GM19099 (cell line): ENCODE measurements around the gene FAM43A.

Experiments
- POLR2A ChIP-seq: IDR thresholded peaks from 3 replicates; pipeline ENCODE4 v1.6.1; 2011; ENCODE audit warnings: low read depth; ENCODE audit not compliant: insufficient read length; ENCODE audit errors: extremely low read depth

FAM43A gene

DNA sequence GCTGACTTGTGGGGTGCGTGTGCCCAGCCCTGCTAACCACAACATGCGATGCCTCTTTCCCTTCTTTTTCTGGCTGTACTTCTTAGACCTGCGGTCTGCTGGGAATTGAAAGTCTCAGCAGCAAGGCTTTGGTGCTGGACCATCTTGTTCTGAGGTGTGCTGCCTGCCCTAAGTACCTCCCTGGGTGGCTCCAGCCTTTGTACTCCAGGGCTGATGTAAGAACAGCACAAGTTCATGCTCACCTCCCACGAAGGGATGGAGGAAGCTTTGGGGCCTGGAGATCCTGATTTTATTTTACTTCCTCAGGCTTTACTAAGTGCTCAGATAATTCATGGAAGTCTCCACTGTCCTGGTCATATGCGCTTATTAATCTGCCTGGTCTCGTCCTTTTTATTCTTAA lies 28.9 kb downstream of the FAM43A start:
- no peak for TF ChIP-seq POLR2A

DNA sequence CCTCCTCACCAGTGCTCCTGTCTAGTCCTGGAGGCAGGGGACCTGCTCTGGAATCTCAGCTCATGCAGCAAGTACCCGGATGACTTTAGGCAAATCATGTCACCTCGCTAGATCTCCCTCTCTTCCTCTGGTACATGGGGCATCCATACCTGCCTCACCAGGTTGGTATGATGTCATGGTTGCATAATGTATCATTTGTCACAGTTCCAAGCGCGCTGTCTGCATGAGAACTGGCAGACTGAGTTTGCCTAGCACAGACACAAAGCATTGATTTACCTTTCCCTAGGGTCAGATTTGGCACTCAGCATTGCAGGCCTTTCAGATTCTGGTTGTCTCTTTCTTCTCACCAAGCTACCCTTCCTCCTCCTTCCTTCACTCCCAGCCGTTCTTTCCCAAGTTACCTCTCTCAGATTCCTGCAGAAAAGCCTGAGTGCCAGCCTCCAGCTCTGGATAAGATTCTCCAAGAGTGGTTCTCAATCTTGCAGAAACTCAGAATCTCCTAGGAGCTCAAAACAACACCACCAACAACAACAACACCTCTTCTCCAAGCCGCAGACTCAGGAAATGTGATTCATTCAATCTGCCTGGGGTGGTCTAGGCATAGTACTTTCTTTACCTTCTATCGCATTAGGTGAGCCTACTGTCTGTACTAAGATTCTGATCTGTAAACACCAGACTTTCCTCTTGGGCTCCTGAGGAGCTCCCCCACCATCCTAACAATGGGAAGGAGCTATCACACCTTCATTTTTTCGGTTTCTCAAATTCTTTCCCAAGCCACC lies 29.5 kb downstream of the FAM43A start:
- TF ChIP-seq POLR2A, result no peak

DNA sequence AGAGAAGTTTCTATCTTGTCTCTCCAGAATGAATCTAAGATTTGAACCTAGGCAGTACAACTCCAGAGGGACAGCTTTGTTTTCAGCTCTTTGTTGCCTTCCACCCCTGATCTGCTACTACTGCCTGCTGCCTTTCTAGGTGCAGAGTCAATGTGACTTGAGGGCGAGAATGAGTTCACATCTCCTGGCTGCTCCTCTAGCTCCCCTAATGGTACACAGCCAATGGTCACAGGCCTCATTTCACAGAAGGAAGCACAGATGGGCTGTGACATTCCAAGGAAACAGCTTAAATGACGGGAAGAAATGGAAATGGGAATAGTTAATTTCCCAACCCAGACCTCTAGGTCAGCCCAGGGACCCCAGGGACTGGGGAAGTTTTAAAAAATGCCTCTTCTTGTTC lies 32.4 kb downstream of the FAM43A start:
- no peak for TF ChIP-seq POLR2A

DNA sequence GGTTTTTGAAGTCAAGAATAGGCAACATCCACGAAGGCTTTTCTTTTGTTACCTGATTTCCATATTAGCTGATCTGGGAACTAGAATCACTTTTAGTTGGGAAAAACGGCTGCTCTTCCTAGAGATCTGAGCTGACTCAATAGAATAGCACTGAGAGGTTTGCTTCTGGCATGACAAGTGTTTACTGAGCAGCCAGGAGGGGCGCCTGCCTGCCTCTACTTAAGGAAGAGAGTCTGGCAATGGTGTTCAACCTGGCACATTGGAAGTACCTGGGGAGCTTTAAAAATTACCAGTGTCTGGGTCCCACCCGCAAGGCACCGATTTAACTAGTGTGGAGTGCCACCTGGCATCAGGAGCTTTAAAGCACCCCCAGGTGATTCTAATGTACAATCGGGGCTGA lies 34.4 kb downstream of the FAM43A start:
- TF ChIP-seq POLR2A, result no peak

DNA sequence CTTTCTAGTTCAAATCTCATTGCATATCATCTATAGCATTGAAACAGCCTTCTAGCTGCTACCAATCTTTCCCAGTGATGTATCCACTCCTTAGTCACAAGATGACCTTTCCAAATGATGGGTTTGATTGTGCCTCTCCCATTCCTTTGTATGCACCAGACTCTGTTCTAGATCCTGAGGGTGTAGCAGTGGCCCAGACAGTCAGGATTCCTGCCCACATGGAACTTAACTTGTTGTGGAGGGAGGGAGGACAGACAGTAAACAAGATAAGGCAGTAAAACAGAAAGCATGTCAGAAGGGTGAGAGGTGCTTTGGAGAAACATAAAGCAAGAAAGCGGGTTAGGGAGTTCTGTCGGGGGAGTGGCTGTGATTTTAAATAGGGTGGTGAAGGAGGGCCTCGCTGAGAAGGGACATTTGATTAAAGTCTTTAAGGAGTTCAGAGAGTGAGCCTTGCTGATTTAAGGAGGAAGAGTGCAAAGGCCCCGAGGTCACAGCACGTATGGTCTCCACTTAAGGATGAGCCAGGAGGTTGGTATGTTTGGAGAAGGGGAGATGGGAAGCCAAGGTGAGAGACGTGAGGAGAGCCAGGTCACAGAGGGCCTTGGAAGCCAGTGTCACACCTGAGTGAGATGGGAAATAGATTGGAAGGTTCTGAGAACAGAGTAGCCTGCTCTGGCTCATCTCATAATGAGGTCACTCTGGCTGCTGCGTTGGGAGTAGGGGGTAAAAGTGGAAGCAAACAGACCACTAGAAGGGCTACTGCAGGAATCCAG lies 38.3 kb downstream of the FAM43A start:
- TF ChIP-seq POLR2A, result no peak

DNA sequence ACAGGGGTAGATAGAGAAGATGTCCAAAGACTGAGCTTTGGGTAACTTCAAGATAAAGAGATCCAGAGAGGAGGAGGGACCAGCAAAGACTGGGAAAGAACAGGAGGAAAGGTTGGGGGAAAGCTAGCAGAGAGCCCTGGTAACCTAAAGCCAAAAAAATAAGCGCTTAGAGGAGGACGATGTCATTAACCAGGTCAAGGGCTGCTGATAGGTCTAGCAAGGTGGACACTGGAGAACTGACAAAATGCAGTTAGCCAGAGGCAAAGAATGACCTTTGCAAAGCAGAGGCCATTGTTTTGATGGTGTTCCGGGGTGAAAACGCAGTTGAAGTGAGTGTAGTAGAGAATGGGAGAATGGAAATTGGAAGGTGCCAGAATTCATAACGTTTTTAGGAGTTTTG lies 39.7 kb downstream of the FAM43A start:
- TF ChIP-seq POLR2A, result no peak

DNA sequence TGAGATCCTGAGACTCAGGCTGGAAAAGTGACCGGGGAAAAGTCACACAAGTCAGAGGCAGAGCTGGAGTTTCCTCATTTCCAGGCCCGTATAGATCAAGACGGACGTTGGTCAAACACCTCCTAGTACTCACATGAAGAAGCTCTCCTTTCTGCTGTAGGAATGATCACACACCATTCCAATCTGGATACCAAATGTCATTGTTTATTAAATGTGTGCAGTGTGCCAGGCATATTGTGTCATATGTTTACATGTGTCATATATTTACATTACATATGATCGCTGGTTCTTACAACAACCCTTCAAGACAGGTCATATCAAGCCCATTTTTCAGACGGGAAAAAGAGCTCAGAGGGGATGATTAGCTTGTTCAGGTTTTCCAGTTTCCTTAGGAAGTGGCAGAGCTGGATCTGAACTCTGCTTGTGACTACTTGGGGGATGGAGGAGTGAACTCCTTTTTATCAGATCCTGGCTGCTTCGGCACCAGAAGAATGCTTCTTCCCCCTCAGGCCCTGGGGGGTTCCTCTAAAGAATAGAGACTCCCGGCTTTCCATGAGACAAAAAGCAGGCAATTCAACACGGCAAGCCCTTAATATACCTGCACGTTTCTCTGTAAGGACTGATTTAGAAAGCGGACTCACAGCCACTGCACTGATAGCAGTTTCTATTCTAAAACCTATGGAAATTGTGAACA lies 41.9 kb downstream of the FAM43A start:
- no peak for TF ChIP-seq POLR2A

DNA sequence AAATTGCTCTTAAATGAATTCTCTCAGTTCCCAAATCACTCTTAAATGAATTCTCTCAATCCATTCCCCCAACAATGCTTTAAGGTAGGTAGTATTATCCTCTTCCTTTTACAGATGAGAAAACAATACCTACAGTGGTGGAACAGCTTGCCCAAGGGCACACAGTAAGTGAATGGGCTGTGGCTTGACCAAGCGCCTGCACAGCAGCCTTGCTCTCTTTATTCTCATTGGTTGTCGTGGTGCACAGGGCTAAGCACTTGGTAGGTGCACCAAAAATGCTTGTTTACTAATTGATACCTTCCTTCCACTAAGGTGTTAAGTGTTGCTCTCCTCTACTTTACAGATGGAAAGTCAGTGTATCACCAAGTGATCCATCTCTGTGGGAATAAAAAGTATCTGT lies 43.3 kb downstream of the FAM43A start:
- no peak for TF ChIP-seq POLR2A

DNA sequence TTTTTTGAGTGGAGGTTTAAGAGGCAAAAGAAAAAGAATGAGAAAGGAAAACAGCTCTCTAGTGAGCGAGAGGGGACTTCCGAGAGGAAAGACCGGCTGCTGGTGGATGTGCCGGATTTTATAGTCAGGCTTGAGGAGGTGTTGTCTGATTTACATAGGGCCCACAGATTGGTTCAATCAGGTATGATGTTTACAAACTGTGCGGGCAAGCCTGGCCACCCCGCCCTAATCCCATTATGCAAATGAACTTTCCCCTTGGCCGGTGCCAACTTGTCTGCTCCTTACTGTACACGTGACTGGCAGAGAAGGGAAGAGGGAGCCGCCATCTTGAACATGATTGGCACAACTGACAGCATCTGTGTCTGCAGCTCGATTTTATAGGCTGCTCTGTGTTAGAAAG lies 44.7 kb downstream of the FAM43A start:
- TF ChIP-seq POLR2A, result no peak

DNA sequence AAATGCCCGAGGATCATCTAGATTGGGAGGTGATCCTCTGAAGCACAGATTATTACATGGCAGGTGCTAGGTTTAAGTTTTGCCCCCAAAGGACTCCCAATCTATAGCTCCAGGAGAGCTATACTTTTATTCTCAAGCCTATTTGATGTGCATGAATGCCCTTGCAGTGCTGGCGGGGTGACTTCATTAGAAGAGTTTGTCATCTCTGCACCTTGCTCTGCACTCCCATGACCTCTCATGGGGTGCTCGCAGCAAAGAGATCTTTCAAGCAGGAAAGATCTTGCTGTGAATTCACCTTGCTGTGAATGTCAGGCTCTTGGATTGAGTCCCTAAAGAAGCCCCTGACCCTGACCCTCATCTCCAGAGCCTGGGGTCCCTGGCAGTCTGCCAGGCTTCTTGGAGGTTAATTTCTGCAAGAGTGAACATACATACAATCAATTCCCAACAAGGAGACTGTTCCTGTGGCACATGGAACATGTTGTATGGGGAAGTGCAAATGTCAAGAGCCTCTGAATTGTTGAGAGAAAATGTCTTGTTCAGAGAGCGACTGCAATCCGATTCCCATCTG lies 45.9 kb downstream of the FAM43A start:
- TF ChIP-seq POLR2A, result no peak

DNA sequence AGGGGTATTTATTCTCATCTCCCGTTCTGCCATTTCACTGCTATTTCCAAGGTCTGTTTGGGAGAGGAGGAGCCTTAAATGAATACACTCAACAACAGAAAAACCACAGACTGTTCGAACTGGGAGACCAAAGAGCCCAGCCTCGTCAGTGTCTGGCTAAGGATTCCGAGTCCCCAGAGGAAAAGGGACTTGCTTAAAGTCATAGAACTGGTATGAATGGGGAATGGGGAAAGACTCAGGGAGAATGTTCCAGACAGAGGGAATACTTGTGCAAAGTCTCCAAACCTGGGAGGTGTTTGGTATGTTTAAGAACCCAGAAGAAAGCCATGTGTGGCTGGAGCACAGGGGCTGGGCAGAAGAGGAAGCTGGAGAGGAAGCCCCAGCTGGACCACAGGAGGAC lies 46.9 kb downstream of the FAM43A start:
- TF ChIP-seq POLR2A, result no peak

DNA sequence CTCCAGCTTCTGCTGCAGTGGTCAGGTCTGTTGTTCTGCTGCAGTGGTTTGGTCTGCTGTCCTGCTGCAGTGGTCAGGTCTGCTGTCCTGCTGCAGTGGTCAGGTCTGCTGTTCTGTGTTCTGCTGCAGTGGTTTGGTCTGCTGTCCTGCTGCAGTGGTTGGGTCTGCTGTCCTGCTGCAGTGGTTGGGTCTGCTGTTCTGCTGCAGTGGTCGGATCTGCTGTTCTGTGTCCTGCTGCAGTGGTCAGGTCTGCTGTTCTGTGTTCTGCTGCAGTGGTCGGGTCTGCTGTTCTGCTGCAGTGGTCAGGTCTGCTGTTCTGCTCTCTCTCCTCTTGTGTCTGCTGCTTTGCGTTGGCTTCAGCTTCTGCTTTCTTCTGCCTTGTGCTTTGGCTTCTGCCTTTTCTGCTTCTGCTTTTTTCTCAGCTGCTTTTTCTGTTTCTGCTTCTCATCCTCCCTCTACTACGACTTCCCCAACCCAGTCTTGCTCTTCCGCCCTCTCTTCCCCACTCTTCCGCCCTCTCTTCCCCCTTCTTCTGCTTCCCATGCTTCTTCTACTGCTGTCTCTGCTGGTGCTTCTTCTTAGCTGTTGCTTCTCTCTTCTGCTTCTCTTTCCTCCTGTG lies 50.7 kb downstream of the FAM43A start:
- no peak for TF ChIP-seq POLR2A

DNA sequence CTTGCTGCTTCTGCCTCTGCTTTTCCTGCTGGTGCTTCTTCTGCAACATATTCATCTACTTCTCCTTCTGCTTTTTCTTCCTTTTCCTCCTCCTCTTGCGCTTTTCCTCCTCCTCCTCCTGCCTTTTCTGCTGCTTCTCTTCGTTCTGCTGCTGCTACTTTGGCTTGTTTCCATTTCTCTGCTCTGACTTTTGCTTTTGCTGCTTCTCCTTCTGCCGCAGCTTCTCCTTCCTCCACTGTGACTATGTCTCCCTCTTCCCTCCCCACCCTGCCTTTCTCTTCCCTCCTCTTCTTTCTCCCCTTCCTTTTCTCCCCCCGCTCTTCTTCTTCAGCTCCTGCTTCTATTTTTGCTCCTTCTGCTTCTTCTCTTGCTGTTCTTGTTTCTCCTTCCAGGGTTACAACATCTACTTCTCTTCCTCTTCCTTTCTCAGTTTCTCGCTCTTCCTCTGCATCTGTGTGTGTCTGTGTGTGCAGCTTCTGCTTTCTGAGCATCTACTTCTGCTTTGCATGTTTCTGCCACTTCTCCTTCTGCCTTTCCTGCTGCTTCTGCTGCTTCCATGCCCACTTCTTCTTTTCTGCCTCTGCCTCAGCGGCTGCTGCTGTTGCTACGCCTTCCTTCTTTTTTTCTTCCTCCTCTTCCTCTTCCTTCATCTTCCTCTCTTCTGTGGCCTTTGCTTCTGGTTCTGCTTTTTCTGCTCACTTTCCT lies 51.4 kb downstream of the FAM43A start:
- TF ChIP-seq POLR2A, result no peak
